Erythroblast (primary cell): ENCODE data around the gene MPP3.

Source experiments
- GATA1 ChIP-seq: IDR thresholded peaks from 2 replicates; pipeline ENCODE4 v1.6.1; 2011; ENCODE audit warnings: low read depth, mild to moderate bottlenecking, control low read depth, low read length, moderate library complexity
- POLR2A ChIP-seq: IDR thresholded peaks from 2 replicates; pipeline ENCODE4 v1.6.1; 2011; ENCODE audit warnings: mild to moderate bottlenecking, low read length

- no peak for TF ChIP-seq POLR2A
- TF ChIP-seq GATA1 = no peak
Observed at GRCh38 chr17:43857141-43857540, 24.2 kb upstream of the MPP3 start.
